PC-9 (cell line): ENCODE measurements around the gene SNORC.

ENCODE experiments used
- CTCF ChIP-seq: fragments of 200-600 bp; sonication (generic); conservative IDR thresholded peaks from 2 replicates; pipeline ENCODE4 v1.6.1; 2017; ENCODE audit warnings: mixed run types, antibody characterized with exemption, mild to moderate bottlenecking, moderate library complexity
- EZH2 ChIP-seq: fragments of 200-600 bp; sonication (generic); IDR thresholded peaks from 2 replicates; pipeline ENCODE4 v1.8.0; 2017; ENCODE audit warnings: antibody characterized with exemption, low read depth

DNA sequence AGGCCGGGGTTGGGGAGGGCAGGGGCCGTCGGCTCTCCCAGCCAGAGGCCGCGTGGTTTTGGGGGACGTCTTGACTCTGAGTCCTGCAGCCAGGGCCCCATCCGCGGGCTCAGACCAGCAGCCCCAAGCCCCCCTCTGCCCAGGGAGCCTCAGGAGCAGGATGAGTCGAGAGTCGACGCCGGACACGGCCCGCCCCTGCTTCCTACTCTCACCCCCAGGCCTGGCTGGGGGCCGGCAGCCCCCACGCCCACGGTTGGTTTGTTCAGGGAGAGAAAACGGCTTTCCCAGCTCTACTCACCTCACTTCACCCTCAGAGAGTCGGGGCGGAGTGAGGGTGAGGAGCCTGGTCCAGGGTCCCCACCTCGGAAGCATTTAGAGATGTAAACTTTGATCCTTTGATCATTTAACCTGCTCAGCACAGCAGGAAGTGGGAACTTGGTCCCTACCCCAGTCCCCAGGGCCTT, 6.9 kb downstream of the SNORC start:
- TF ChIP-seq EZH2 = no peak
- no peak for TF ChIP-seq CTCF
